Hepatocyte (in vitro differentiated cells): Measurements from ENCODE around the gene LACTBL1.

Source experiments
- EZH2 ChIP-seq: fragments of 200-600 bp; sonication (generic); IDR thresholded peaks from 2 replicates; pipeline ENCODE4 v1.6.1; 2016; ENCODE audit warnings: antibody characterized with exemption, mild to moderate bottlenecking, borderline replicate concordance
- EZH2phosphoT487 ChIP-seq: fragments of 200-600 bp; sonication (generic); IDR thresholded peaks from one replicate; pipeline ENCODE4 v1.6.1; 2018; ENCODE audit warnings: antibody characterized with exemption, mild to moderate bottlenecking, low read depth, moderate library complexity; ENCODE audit not compliant: unreplicated experiment, severe bottlenecking
- TF ChIP-seq, protein P1 (sequence below): fragments of 200-600 bp; sonication (generic); IDR thresholded peaks from 2 replicates; pipeline ENCODE4 v1.5.1; 2016; ENCODE audit warnings: antibody characterized with exemption, mild to moderate bottlenecking; ENCODE audit not compliant: poor library complexity

DNA sequence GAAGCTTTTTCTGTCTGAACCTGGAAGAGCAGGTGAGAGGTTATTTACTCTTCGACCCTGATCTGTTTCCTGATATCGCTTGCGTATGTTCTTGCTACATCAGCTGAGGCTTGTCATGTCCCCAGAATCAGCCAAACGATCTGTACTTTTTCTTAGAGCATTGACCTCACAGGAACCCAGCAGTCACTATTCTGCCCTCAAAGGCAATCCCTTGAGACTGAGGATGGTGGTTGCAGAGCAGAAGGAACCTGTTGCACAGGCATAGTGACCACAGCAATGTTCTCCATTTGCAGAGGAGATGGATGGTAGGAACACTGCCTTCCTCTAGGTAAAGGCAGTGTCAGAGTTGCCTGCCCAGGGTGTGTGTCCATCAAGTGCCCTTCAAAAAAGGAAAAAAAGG is 11.3 kb upstream of the LACTBL1 start:
- TF ChIP-seq, protein P1, sequence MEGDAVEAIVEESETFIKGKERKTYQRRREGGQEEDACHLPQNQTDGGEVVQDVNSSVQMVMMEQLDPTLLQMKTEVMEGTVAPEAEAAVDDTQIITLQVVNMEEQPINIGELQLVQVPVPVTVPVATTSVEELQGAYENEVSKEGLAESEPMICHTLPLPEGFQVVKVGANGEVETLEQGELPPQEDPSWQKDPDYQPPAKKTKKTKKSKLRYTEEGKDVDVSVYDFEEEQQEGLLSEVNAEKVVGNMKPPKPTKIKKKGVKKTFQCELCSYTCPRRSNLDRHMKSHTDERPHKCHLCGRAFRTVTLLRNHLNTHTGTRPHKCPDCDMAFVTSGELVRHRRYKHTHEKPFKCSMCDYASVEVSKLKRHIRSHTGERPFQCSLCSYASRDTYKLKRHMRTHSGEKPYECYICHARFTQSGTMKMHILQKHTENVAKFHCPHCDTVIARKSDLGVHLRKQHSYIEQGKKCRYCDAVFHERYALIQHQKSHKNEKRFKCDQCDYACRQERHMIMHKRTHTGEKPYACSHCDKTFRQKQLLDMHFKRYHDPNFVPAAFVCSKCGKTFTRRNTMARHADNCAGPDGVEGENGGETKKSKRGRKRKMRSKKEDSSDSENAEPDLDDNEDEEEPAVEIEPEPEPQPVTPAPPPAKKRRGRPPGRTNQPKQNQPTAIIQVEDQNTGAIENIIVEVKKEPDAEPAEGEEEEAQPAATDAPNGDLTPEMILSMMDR: no peak
- TF ChIP-seq EZH2 (no peak), EZH2phosphoT487 (no peak)
